Astrocyte (in vitro differentiated cells and primary cell): Measurements from ENCODE around the gene ZNF407.

Experiments
- CTCF ChIP-seq: IDR thresholded peaks from 2 replicates; pipeline ENCODE4 v1.5.1; 2011; ENCODE audit warnings: low read depth, mild to moderate bottlenecking, inconsistent platforms, low read length, moderate library complexity; ENCODE audit not compliant: insufficient read depth
- EZH2 ChIP-seq: IDR thresholded peaks from 2 replicates; pipeline ENCODE4 v1.6.1; 2012; ENCODE audit warnings: mild to moderate bottlenecking, low read length, inconsistent platforms; ENCODE audit not compliant: insufficient read depth

DNA sequence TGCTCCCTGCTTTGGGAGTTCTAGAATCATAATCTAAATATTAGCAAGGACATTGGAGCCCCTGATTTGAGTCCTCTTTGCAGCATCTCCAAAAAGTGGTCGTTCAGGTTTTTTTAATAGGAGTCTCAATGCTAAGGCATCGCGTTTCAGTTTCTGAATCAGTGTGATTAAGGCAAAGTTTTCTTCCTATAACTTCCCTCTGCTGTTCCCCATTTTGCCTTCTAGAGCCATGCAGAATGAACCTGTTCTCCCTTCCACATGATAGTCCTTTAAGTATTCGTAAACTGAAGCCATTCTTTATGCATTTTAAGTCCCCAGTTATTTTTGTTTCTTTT lies 451.8 kb downstream of the ZNF407 start:
- no peak for TF ChIP-seq CTCF
- no peak for TF ChIP-seq EZH2
